Uterus (tissue), 2 donors: Measurements from ENCODE around the gene NOX3.

Experiments used
- POLR2A ChIP-seq, 2 donors: fragments of 450-650 bp; IDR thresholded peaks; one replicate each; pipeline ENCODE4 v1.6.1; 2016; ENCODE audit warnings: antibody characterized with exemption in 2 of 2, mild to moderate bottlenecking in 1 of 2, moderate library complexity in 1 of 2
- TF ChIP-seq, protein P1 (sequence below), 4 experiments: fragments of 200-600 bp in 2 of 4; fragments of 450-650 bp in 2 of 4; sonication (generic) in 2 of 4; IDR thresholded peaks; one replicate each; pipeline ENCODE4 v1.5.1; 2016 to 2019; ENCODE audit warnings: antibody characterized with exemption in 4 of 4, mild to moderate bottlenecking in 2 of 4, moderate library complexity in 1 of 4

DNA sequence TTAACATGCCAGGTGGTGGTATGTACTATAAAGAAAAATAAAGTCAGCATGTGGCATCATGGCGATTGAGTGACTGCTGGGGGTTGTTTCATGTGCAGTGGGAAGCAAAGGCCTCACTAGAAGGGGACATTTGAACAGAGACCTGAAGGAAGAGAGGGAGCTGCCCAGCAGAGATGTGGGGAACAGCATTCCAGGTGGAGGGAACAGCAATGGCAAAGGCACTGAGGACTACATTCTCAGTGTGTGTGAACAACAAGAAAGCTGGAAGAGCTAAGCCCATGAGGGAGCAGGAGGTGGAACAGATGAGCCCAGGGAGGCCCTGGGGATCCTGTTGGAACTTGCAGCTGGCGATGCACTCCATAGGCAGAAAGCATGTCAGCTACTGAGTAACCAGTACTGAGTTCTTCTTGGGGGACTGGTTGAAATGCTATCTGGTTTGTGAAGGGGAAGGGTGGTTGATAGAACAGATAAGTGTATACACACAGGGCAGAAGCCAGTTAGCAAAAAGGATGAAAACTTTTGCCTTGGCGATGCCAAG is 29.2 kb downstream of the NOX3 start:
- TF ChIP-seq, protein P1, sequence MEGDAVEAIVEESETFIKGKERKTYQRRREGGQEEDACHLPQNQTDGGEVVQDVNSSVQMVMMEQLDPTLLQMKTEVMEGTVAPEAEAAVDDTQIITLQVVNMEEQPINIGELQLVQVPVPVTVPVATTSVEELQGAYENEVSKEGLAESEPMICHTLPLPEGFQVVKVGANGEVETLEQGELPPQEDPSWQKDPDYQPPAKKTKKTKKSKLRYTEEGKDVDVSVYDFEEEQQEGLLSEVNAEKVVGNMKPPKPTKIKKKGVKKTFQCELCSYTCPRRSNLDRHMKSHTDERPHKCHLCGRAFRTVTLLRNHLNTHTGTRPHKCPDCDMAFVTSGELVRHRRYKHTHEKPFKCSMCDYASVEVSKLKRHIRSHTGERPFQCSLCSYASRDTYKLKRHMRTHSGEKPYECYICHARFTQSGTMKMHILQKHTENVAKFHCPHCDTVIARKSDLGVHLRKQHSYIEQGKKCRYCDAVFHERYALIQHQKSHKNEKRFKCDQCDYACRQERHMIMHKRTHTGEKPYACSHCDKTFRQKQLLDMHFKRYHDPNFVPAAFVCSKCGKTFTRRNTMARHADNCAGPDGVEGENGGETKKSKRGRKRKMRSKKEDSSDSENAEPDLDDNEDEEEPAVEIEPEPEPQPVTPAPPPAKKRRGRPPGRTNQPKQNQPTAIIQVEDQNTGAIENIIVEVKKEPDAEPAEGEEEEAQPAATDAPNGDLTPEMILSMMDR (IDR thresholded peaks at IDR 0.05) = no peak
- TF ChIP-seq POLR2A (IDR thresholded peaks at IDR 0.05) = no peak
